C4-2B (cell line): ENCODE measurements around the gene HACD1.

Experiments used
- ZFX ChIP-seq: fragments of 450-650 bp; IDR thresholded peaks from 2 replicates; pipeline ENCODE4 v1.6.1; 2017
- TF ChIP-seq, protein P1 (sequence below): fragments of 450-650 bp; conservative IDR thresholded peaks from 2 replicates; pipeline ENCODE4 v1.5.1; 2017; ENCODE audit warnings: mild to moderate bottlenecking

- TF ChIP-seq, protein P1, sequence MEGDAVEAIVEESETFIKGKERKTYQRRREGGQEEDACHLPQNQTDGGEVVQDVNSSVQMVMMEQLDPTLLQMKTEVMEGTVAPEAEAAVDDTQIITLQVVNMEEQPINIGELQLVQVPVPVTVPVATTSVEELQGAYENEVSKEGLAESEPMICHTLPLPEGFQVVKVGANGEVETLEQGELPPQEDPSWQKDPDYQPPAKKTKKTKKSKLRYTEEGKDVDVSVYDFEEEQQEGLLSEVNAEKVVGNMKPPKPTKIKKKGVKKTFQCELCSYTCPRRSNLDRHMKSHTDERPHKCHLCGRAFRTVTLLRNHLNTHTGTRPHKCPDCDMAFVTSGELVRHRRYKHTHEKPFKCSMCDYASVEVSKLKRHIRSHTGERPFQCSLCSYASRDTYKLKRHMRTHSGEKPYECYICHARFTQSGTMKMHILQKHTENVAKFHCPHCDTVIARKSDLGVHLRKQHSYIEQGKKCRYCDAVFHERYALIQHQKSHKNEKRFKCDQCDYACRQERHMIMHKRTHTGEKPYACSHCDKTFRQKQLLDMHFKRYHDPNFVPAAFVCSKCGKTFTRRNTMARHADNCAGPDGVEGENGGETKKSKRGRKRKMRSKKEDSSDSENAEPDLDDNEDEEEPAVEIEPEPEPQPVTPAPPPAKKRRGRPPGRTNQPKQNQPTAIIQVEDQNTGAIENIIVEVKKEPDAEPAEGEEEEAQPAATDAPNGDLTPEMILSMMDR = no peak
- no peak for TF ChIP-seq ZFX
Measured at GRCh38 chr10:17548770-17549169, 68.4 kb downstream of the HACD1 start.
